GM12878 (cell line): ENCODE data around the gene SLC8B1. TPM values are rescaled to one million over a fixed set of nuclear protein-coding genes. Genes with fewer than 3 reads are reported as not detected.

ENCODE experiments used
- ATAC-seq: fragments of 200-7000 bp; cut with Tn5 transposase; 3 replicates; pipeline ENCODE4 v1.9.1; 2020; ENCODE audit warnings: mild to moderate bottlenecking, moderate library complexity
- BruUV-seq: library from RNA; stranded (reverse); fragments of 400-500 nt; replicated peaks from 2 replicates; lab custom pipeline; 2021; lab: Mats Ljungman, UMichigan
- CTCF ChIA-PET: fragments of 300-600 bp; sonication (Branson Sonifier 250); formaldehyde crosslinking; extraction: SDS; loops from one replicate; lab custom pipeline; 2021; ENCODE audit warnings: inconsistent platforms; lab: Yijun Ruan, JAX
- POLR2A ChIA-PET: fragments of 350-600 bp; formaldehyde crosslinking; extraction: SDS; loops from one replicate; lab custom pipeline; 2021; ENCODE audit warnings: inconsistent platforms; lab: Charles Lee
- RAD21 ChIA-PET: fragments of 300-600 bp; sonication (Branson Sonifier 250); formaldehyde crosslinking; loops from one replicate; lab custom pipeline; 2023; ENCODE audit warnings: antibody characterized with exemption; ENCODE audit not compliant: unreplicated experiment; lab: Charles Lee
- SMC1A ChIA-PET: fragments of 300-600 bp; sonication (Branson Sonifier 250); formaldehyde crosslinking; loops from one replicate; lab custom pipeline; 2023; ENCODE audit not compliant: unreplicated experiment, uncharacterized antibody; lab: Charles Lee
- DNase-seq: peaks from one replicate; pipeline ENCODE4 v3.0.0-alpha.2; 2011; ENCODE audit warnings: low read depth, low spot score
- FAIRE-seq: peaks from 3 replicates; lab custom pipeline; 2011; peaks lifted over from hg19 to GRCh38; lab: Jason Lieb, UNC
- H2AFZ ChIP-seq: 2 replicates; pipeline ENCODE4 v1.6.0; 2011; ENCODE audit warnings: low read depth, low read length, control low read depth; ENCODE audit not compliant: control insufficient read depth
- H3K27ac ChIP-seq: 2 replicates; pipeline ENCODE4 v1.5.1; 2011; ENCODE audit warnings: control low read depth; ENCODE audit not compliant: control insufficient read depth, insufficient read depth
- H3K27me3 ChIP-seq, 2 experiments: replicated peaks in 1 of 2; 2 replicates each; pipeline versions ENCODE4 v1.6.0 to v1.6.1; 2011; ENCODE audit warnings: low read length in 1 of 2; ENCODE audit not compliant: control insufficient read depth in 2 of 2, insufficient read depth in 2 of 2
- H3K36me3 ChIP-seq, 2 experiments: 2 replicates each; pipeline ENCODE4 v1.5.1; 2011; ENCODE audit warnings: low read length in 1 of 2; ENCODE audit not compliant: control insufficient read depth in 2 of 2, insufficient read depth in 2 of 2
- H3K4me1 ChIP-seq: 2 replicates; pipeline ENCODE4 v1.6.1; 2011; ENCODE audit warnings: mild to moderate bottlenecking, low read length, moderate library complexity, mixed read lengths; ENCODE audit not compliant: control insufficient read depth, insufficient read depth
- H3K4me2 ChIP-seq: 2 replicates; pipeline ENCODE4 v1.6.0; 2011; ENCODE audit warnings: control low read depth; ENCODE audit not compliant: control insufficient read depth, insufficient read depth
- H3K4me3 ChIP-seq: fragments of 200-600 bp; sonication (generic); 2 replicates; pipeline ENCODE4 v1.5.1; 2016
- H3K79me2 ChIP-seq: 2 replicates; pipeline ENCODE4 v1.6.0; 2011; ENCODE audit warnings: low read length; ENCODE audit not compliant: control insufficient read depth, insufficient read depth
- H3K9ac ChIP-seq: 2 replicates; pipeline ENCODE4 v1.8.0; 2011; ENCODE audit warnings: low read length, control low read depth, mixed read lengths; ENCODE audit not compliant: control insufficient read depth, insufficient read depth
- H3K9me3 ChIP-seq: replicated peaks from 3 replicates; pipeline ENCODE4 v1.5.1; 2011; ENCODE audit warnings: mild to moderate bottlenecking, low read length; ENCODE audit not compliant: control insufficient read depth, insufficient read depth
- H4K20me1 ChIP-seq: 2 replicates; pipeline ENCODE4 v1.6.0; 2011; ENCODE audit not compliant: control insufficient read depth, insufficient read depth
- CHD2 ChIP-seq: IDR thresholded peaks from 2 replicates; pipeline ENCODE4 v1.6.1; 2011; ENCODE audit warnings: low read depth, low read length, improper control_type of control experiment, borderline replicate concordance
- IRF3 ChIP-seq: fragments of 450-650 bp; IDR thresholded peaks from 2 replicates; pipeline ENCODE4 v1.6.1; 2014; ENCODE audit warnings: mild to moderate bottlenecking
- KAT2A ChIP-seq: conservative IDR thresholded peaks from 2 replicates; pipeline ENCODE4 v1.6.1; 2011; ENCODE audit warnings: low read depth, low read length; ENCODE audit not compliant: control insufficient read depth
- MEF2B ChIP-seq: fragments of 450-650 bp; IDR thresholded peaks from 2 replicates; pipeline ENCODE4 v1.6.1; 2018; ENCODE audit warnings: mild to moderate bottlenecking, moderate library complexity; ENCODE audit not compliant: partially characterized antibody, poor library complexity, severe bottlenecking
- NFIC ChIP-seq: IDR thresholded peaks from 2 replicates; pipeline ENCODE4 v1.6.1; 2012; ENCODE audit warnings: low read depth, mild to moderate bottlenecking, inconsistent platforms, low read length, moderate library complexity
- NFYB ChIP-seq: IDR thresholded peaks from 2 replicates; pipeline ENCODE4 v1.6.1; 2011; ENCODE audit warnings: low read depth, mild to moderate bottlenecking, low read length, improper control_type of control experiment, moderate library complexity; ENCODE audit not compliant: insufficient read depth
- NKRF ChIP-seq: fragments of 450-650 bp; conservative IDR thresholded peaks from 2 replicates; pipeline ENCODE4 v1.6.1; 2017; ENCODE audit warnings: mild to moderate bottlenecking, moderate library complexity
- PML ChIP-seq: IDR thresholded peaks from 2 replicates; pipeline ENCODE4 v1.6.1; 2012; ENCODE audit warnings: low read length, inconsistent platforms
- RBBP5 ChIP-seq: fragments of 200-600 bp; sonication (generic); conservative IDR thresholded peaks from 2 replicates; pipeline ENCODE4 v1.6.1; 2016
- SKIL ChIP-seq: fragments of 450-650 bp; IDR thresholded peaks from 2 replicates; pipeline ENCODE4 v1.6.1; 2017; ENCODE audit warnings: mild to moderate bottlenecking, low read depth, inconsistent platforms; ENCODE audit not compliant: poor library complexity, severe bottlenecking
- ZBTB11 ChIP-seq: fragments of 450-650 bp; formaldehyde crosslinking; IDR thresholded peaks from 2 replicates; pipeline ENCODE4 v1.5.0; 2022; ENCODE audit warnings: mild to moderate bottlenecking, missing genetic modification characterization
- ZNF207 ChIP-seq: fragments of 450-650 bp; IDR thresholded peaks from 2 replicates; pipeline ENCODE4 v1.6.1; 2014; ENCODE audit warnings: antibody characterized with exemption, mild to moderate bottlenecking, borderline replicate concordance
- ZZZ3 ChIP-seq: IDR thresholded peaks from 2 replicates; pipeline ENCODE4 v1.6.1; 2011; ENCODE audit warnings: low read depth; ENCODE audit not compliant: control insufficient read depth, insufficient read length
- WGBS: methylation state at CpG from one replicate; pipeline ENCODE4 v1.1.6; 2016; ENCODE audit warnings: low lambda C conversion rate; ENCODE audit not compliant: insufficient replicate concordance, insufficient coverage; ENCODE audit errors: missing lambda C conversion rate; 5-methylcytosine and 5-hydroxymethylcytosine counted together
- in situ Hi-C: fragments of 300-500 bp; cut with MboI; formaldehyde crosslinking; loops from 9 replicates; pipeline ENCODE4 v1.14.3; 2018; ENCODE audit warnings: mixed read lengths
- intact Hi-C: fragments of 100-400 bp; cut with micrococcal nuclease; formaldehyde crosslinking; loops from one replicate; pipeline ENCODE4 v1.14.2; 2022; ENCODE audit not compliant: unreplicated experiment
- polyA plus RNA-seq, 11 experiments: library from polyadenylated mRNA; depleted of rRNA in 4 of 11; unstranded in 6 of 11; stranded (reverse) in 5 of 11; fragments of >200 nt; fragmentation: Nextera tagmentation in 4 of 11; fragmentation: Illumina TruSeq in 1 of 11; extraction: Ambion mirVana in 4 of 11; extraction: Trizol in 1 of 11; gene quantifications; 1 replicate in 1 of 11; 2 replicates in 10 of 11; pipeline versions ENCODE4 v1.2.1 to v1.2.3, GENCODE V29; 2011 to 2016; ENCODE audit warnings: inconsistent platforms in 2 of 11, missing spikeins in 2 of 11, low read depth in 1 of 11
- total RNA-seq, 4 experiments: library from RNA; depleted of rRNA in 3 of 4; stranded (reverse); fragments of >200 nt in 3 of 4; fragmentation: Illumina TruSeq in 1 of 4; extraction: Trizol in 1 of 4; gene quantifications; 2 replicates each; pipeline versions ENCODE4 v1.2.1 to v1.2.3, GENCODE V29; 2013 to 2021

Gene SLC8B1
- total and polyA plus RNA-seq, 10 of the 15 experiments (the other 5 are each of a cell fraction or from before 2014, with no cell fraction given) = 0.18 to 12.3 (median 6.8) TPM

GRCh38 chr12:113301811-113302210, 33.1 kb downstream of the SLC8B1 start (continued):
- TF ChIP-seq PML (no peak), ZNF207 (no peak), KAT2A (no peak), CHD2 (no peak), SKIL (no peak)

GRCh38 chr12:113299619-113300237, 35.2 kb downstream of the SLC8B1 start:
- Histone ChIP-seq H3K27me3 (no peaks in the 10 kb centered on the region), H2AFZ (no peak overlapping the region), H3K4me2 (no peak overlapping the region), H4K20me1 (no peaks in the 10 kb centered on the region), H3K9me3 (no peaks in the 10 kb centered on the region), H3K36me3 (peaks cover 0 to 4% of the 10 kb centered on the region in 2 experiments; a peak in 3 of 4 replicates), H3K4me1 (no peaks in the 10 kb centered on the region), H3K9ac (no peak overlapping the region), H3K27ac (no peak overlapping the region), H3K79me2 (no peaks in the 10 kb centered on the region), H3K4me3 (no peak overlapping the region)
- intact Hi-C loops (no loop called here), in situ Hi-C loops (no loop called here)
- FAIRE-seq (no peak), DNase-seq (no peak), ATAC-seq (no peak)
- SMC1A ChIA-PET = no interaction called here
- POLR2A ChIA-PET = no interaction called here
- TF ChIP-seq MEF2B (no peak), RBBP5 (no peak), NFYB (no peak), ZBTB11 (CRISPR knock-in tag) (no peak), NFIC (no peak), NKRF (no peak), IRF3 (no peak), ZZZ3 (no peak)
- no TSS peak for BruUV-seq
- CTCF ChIA-PET = no interaction called here
- 89% methylated on average over 14 of the region's 14 CpGs for WGBS
- RAD21 ChIA-PET = no interaction called here
